22Rv1 (cell line): ENCODE measurements around the gene FAM83G.
"Not testable (repeated sequence)": the region's sequence is repeated elsewhere in the genome, so short reads cannot be mapped to it uniquely, and the experiment has no call there.

Experiments
- H3K27ac ChIP-seq: fragments of 450-650 bp; 2 replicates; pipeline ENCODE4 v1.5.1; 2017
- ZFX ChIP-seq: fragments of 450-650 bp; IDR thresholded peaks from 2 replicates; pipeline ENCODE4 v1.6.1; 2017; ENCODE audit warnings: antibody characterized with exemption, borderline replicate concordance
- TF ChIP-seq, protein P1 (sequence below): fragments of 450-650 bp; IDR thresholded peaks from 2 replicates; pipeline ENCODE4 v1.5.1; 2017; ENCODE audit warnings: mild to moderate bottlenecking

FAM83G gene

DNA sequence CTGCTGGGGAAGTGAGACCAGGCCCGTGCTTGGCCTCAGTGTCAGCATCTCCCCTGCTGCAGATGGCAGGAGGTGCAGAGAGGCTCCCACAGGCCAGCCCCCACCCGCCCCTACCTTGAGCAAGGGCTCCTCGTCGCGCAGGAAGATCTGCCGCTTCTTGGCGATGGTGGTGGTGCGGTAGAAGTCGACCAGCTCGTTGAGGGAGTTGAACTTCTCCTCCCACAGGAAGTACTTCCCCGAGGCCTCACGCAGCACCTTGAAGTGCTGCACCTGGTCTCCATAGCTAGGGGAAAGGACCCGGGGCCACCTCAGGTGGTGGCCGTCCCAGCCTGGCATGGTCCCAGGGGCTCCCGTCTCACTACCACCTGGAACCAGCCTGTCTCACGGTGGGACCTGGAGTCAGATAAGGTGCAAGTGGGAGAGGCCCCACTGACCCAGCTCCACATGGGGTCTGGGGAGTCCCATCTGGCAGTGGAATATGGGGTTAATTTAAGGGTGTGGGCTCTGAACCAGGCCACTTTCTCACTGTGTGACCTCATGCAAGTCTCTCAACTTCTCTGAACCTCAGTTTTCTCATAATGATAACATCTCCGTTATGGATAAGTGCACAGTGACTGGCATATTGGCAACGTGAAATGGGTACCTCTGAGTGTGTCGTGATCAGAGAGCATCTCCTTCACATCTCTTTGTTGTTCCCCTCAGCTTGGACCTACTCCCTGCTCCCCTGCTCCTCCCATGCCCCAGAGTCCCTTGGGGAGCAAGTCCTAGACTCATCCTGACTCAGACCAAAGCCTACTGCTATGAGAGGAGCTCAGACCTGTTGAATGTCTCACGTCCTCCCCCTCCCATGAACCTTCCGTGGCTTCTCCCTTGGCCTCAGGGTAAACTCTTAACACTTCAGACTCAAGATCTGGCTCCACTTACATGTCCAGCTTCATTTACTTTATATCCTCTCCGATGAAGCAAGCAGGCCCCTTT lies 19.8 kb upstream of the FAM83G start:
- no peak for TF ChIP-seq ZFX
- TF ChIP-seq, protein P1, sequence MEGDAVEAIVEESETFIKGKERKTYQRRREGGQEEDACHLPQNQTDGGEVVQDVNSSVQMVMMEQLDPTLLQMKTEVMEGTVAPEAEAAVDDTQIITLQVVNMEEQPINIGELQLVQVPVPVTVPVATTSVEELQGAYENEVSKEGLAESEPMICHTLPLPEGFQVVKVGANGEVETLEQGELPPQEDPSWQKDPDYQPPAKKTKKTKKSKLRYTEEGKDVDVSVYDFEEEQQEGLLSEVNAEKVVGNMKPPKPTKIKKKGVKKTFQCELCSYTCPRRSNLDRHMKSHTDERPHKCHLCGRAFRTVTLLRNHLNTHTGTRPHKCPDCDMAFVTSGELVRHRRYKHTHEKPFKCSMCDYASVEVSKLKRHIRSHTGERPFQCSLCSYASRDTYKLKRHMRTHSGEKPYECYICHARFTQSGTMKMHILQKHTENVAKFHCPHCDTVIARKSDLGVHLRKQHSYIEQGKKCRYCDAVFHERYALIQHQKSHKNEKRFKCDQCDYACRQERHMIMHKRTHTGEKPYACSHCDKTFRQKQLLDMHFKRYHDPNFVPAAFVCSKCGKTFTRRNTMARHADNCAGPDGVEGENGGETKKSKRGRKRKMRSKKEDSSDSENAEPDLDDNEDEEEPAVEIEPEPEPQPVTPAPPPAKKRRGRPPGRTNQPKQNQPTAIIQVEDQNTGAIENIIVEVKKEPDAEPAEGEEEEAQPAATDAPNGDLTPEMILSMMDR: no peak
- H3K27ac ChIP-seq: no peak overlapping the region

DNA sequence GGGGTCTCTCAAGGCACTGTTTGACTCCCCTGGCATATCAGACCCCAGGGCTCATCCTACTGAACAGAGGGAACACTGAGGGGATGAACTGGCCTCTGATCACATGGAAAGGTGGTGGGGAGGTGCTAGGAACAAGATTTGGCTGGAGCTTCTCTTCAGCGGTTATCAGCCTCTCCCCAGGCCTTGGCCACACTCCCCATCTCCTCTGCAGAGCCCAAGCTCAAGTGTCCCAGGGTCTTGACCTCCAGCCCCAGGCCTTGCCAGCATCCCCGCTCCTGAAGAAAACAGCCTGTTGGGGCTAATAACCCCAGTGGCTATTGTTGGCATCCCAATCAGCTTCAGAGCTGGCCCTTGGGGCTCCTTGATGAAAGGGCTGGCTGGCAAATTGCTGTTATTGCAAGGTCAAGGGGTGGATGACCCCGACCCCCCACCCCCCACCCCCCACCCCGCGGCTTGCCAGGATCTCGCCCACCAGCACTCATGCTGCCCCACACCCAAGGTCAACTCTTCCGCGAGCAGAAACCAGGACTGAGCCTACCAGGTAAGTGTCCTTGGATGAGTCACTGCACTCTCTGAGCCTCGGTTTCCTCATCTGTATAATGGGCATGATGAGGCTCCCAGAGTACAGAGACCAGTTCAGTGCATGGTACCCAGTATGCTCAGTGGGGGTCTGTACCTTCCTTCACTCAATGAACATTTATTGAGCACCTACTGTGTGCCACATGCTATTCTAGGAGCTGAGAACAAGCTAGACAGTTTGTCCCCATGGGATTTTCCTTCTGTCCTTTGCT lies 18.8 kb upstream of the FAM83G start:
- TF ChIP-seq, protein P1: no peak
- no peak for TF ChIP-seq ZFX
- no peak overlapping the region for H3K27ac ChIP-seq

DNA sequence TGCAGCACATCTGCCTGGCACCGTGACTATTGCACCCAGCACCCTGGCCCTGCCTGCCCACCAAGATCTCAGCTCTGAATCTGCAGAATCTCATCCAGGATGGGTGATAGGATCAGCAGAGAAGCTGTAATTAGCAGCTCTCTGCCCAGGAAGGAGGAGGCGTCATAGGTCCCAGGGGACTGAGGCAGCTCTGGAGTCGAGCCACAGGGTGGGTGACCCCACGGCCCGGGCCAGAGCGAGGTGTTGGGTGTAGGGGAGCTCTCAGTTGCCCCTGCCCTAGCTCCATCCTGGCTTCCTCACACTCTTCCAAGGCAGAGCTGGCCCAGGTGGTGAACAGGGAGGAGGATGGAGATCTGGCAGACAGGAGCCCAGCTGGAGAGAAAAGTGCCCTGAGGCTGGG lies 18.2 kb upstream of the FAM83G start:
- no peak overlapping the region for H3K27ac ChIP-seq
- no peak for TF ChIP-seq ZFX
- TF ChIP-seq, protein P1: no peak

DNA sequence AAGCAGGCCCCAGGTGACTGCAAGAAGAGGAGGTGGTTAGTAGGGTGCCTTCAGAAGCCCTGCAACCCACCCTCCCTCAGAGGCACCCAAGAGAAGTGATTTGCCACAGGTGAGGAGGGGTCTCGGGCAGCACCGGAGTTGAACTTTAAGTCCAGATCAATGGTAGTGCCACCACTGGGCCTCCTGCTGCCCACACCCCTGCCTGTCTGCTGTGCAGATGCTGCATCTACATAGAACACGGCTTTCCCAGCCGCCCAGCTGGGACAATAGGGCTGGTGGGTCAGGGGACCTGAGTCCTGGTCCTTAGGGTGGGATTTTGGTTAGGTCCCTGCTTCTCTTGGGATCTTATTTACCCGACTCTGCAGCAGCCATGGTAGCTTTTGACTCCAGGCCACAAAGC lies 17.6 kb upstream of the FAM83G start:
- H3K27ac ChIP-seq: no peak overlapping the region
- TF ChIP-seq, protein P1: no peak
- no peak for TF ChIP-seq ZFX

- no peak overlapping the region for H3K27ac ChIP-seq
- no peak for TF ChIP-seq ZFX
- TF ChIP-seq, protein P1: no peak
Measured at GRCh38 chr17:19021622-19022083, 17.1 kb upstream of the FAM83G start.

GRCh38 chr17:19021011-19021621 lies 16.6 kb upstream of the FAM83G start:
- not testable (repeated sequence) for H3K27ac ChIP-seq

GRCh38 chr17:19020016-19020415 lies 15.5 kb upstream of the FAM83G start:
- no peak overlapping the region for H3K27ac ChIP-seq
- TF ChIP-seq, protein P1: no peak
- TF ChIP-seq ZFX: no peak
